A549 (cell line): ENCODE results near the gene NACA.
"Not testable (repeated sequence)": the region's sequence is repeated elsewhere in the genome, so short reads cannot be mapped to it uniquely, and the experiment has no call there.

Experiments used
- CEBPB ChIP-seq, 2 experiments: fragments of >200 bp in 1 of 2; sonication (Bioruptor Twin) in 1 of 2; formaldehyde crosslinking in 1 of 2; IDR thresholded peaks; 2 replicates each; pipeline ENCODE4 v1.6.1; 2012 to 2016
- CHD2 ChIP-seq: fragments of 150-350 bp; IDR thresholded peaks from 2 replicates; pipeline ENCODE4 v1.6.1; 2014; ENCODE audit warnings: low read length; ENCODE audit not compliant: partially characterized antibody
- CTCF ChIP-seq: fragments of >200 bp; sonication (Bioruptor Twin); formaldehyde crosslinking; IDR thresholded peaks from 3 replicates; pipeline ENCODE4 v1.5.1; 2016
- ELK1 ChIP-seq: fragments of 150-350 bp; IDR thresholded peaks from 2 replicates; pipeline ENCODE4 v1.6.1; 2014; ENCODE audit warnings: low read depth, mild to moderate bottlenecking, low read length
- POLR2A ChIP-seq: IDR thresholded peaks from 2 replicates; pipeline ENCODE4 v1.6.1; 2012; ENCODE audit warnings: mild to moderate bottlenecking, low read length
- RAD21 ChIP-seq, 2 experiments: fragments of >200 bp in 1 of 2; sonication (Bioruptor Twin) in 1 of 2; formaldehyde crosslinking in 1 of 2; IDR thresholded peaks in 1 of 2; conservative IDR thresholded peaks in 1 of 2; 2 replicates in 1 of 2; 3 replicates in 1 of 2; pipeline ENCODE4 v1.6.1; 2012 to 2018; ENCODE audit warnings: inconsistent platforms in 1 of 2
- REST ChIP-seq: fragments of 200-600 bp; sonication (generic); IDR thresholded peaks from 2 replicates; pipeline ENCODE4 v1.6.1; 2016; ENCODE audit warnings: antibody characterized with exemption, mild to moderate bottlenecking, moderate library complexity
- SMC3 ChIP-seq: fragments of >200 bp; sonication (Bioruptor Twin); formaldehyde crosslinking; IDR thresholded peaks from 3 replicates; pipeline ENCODE4 v1.6.1; 2018; ENCODE audit warnings: inconsistent platforms

- TF ChIP-seq REST; CTCF; CEBPB (IDR thresholded peaks at IDR 0.05); RAD21 (conservative IDR thresholded peaks at IDR 0.05 in 1 of 2, IDR thresholded peaks at IDR 0.05 in 1 of 2); SMC3; CHD2; POLR2A; ELK1: not testable (repeated sequence)
Observed at GRCh38 chr12:56726196-56726675, 1.1 kb upstream of the NACA start.
